IMR-90 (cell line): ENCODE measurements around the gene NAPG. TPM values are rescaled to one million over a fixed set of nuclear protein-coding genes. Genes with fewer than 3 reads are reported as not detected.
"Not testable (repeated sequence)": the region's sequence is repeated elsewhere in the genome, so short reads cannot be mapped to it uniquely, and the experiment has no call there.

ENCODE experiments used
- ATAC-seq: fragments of 200-7000 bp; cut with Tn5 transposase; 2 replicates; pipeline ENCODE4 v1.9.1; 2020; ENCODE audit warnings: low read depth, mild to moderate bottlenecking, moderate library complexity
- BruUV-seq: library from RNA; stranded (reverse); fragments of 400-500 nt; replicated peaks from 2 replicates; lab custom pipeline; 2021; lab: Mats Ljungman, UMichigan
- CTCF ChIA-PET: fragments of 300-600 bp; formaldehyde crosslinking; extraction: SDS; loops from one replicate; lab custom pipeline; 2021; ENCODE audit warnings: antibody characterized with exemption; lab: Yijun Ruan, JAX
- POLR2A ChIA-PET: fragments of 300-600 bp; sonication (Branson Sonifier 250); formaldehyde crosslinking; loops from one replicate; lab custom pipeline; 2022; ENCODE audit warnings: antibody characterized with exemption; ENCODE audit not compliant: unreplicated experiment; lab: Charles Lee
- DNase-seq: peaks from one replicate; pipeline ENCODE4 v3.0.0; 2013
- H2AFZ ChIP-seq: replicated peaks from 2 replicates; pipeline ENCODE3; 2013; ENCODE audit warnings: low read length, mild to moderate bottlenecking; ENCODE audit not compliant: poor library complexity
- H2AK5ac ChIP-seq: 2 replicates; pipeline ENCODE4 v1.6.1; 2013; ENCODE audit warnings: low read depth, low read length, inconsistent platforms
- H2AK9ac ChIP-seq: replicated peaks from 2 replicates; pipeline ENCODE3; 2013; ENCODE audit warnings: mild to moderate bottlenecking, low read depth, low read length, moderate library complexity; ENCODE audit not compliant: poor library complexity
- H2BK120ac ChIP-seq: 2 replicates; pipeline ENCODE4 v1.6.1; 2013; ENCODE audit warnings: low read depth, low read length, inconsistent platforms
- H2BK15ac ChIP-seq: 3 replicates; pipeline ENCODE4 v1.6.1; 2013; ENCODE audit warnings: low read depth, low read length, inconsistent platforms
- H2BK20ac ChIP-seq: 2 replicates; pipeline ENCODE4 v1.6.1; 2013; ENCODE audit warnings: low read depth, mild to moderate bottlenecking, inconsistent platforms, low read length, moderate library complexity
- H2BK5ac ChIP-seq: 2 replicates; pipeline ENCODE4 v1.6.1; 2013; ENCODE audit warnings: mild to moderate bottlenecking, low read depth, low read length, inconsistent platforms; ENCODE audit not compliant: poor library complexity, severe bottlenecking
- H3K14ac ChIP-seq: replicated peaks from 2 replicates; pipeline ENCODE4 v1.6.1; 2013; ENCODE audit warnings: low read depth, low read length, inconsistent platforms
- H3K18ac ChIP-seq: 2 replicates; pipeline ENCODE4 v1.6.1; 2013; ENCODE audit warnings: low read depth, low read length, control low read depth
- H3K23ac ChIP-seq: 2 replicates; pipeline ENCODE4 v1.6.1; 2013; ENCODE audit warnings: low read depth, low read length, inconsistent platforms
- H3K27ac ChIP-seq: 2 replicates; pipeline ENCODE4 v1.5.1; 2013; ENCODE audit warnings: mild to moderate bottlenecking, control low read depth, low read length; ENCODE audit not compliant: insufficient read depth
- H3K27me3 ChIP-seq: 2 replicates; pipeline ENCODE4 v1.6.1; 2013; ENCODE audit warnings: low read length; ENCODE audit not compliant: control insufficient read depth, insufficient read depth
- H3K36me3 ChIP-seq: 2 replicates; pipeline ENCODE4 v1.6.1; 2013; ENCODE audit warnings: low read length, mixed read lengths; ENCODE audit not compliant: control insufficient read depth, insufficient read depth
- H3K4ac ChIP-seq: 2 replicates; pipeline ENCODE4 v1.6.1; 2013; ENCODE audit warnings: low read depth, low read length, inconsistent platforms
- H3K4me1 ChIP-seq: 2 replicates; pipeline ENCODE4 v1.6.1; 2013; ENCODE audit warnings: low read length, mixed read lengths; ENCODE audit not compliant: control insufficient read depth, insufficient read depth
- H3K4me2 ChIP-seq: 2 replicates; pipeline ENCODE4 v1.6.1; 2013; ENCODE audit warnings: low read depth, mild to moderate bottlenecking, control low read depth, low read length, moderate library complexity
- H3K4me3 ChIP-seq: 2 replicates; pipeline ENCODE4 v1.5.1; 2013; ENCODE audit warnings: low read depth, mild to moderate bottlenecking, control low read depth, low read length, moderate library complexity; ENCODE audit not compliant: insufficient read depth
- H3K56ac ChIP-seq: 2 replicates; pipeline ENCODE4 v1.6.1; 2013; ENCODE audit warnings: low read length, inconsistent platforms; ENCODE audit not compliant: insufficient read depth; ENCODE audit errors: extremely low read depth
- H3K79me1 ChIP-seq, 2 experiments: 2 replicates each; pipeline ENCODE4 v1.6.1; 2013; ENCODE audit warnings: low read length in 2 of 2, inconsistent platforms in 1 of 2, low read depth in 1 of 2
- H3K9ac ChIP-seq: 2 replicates; pipeline ENCODE4 v1.6.1; 2013; ENCODE audit warnings: low read depth, low read length, control low read depth
- H3K9me1 ChIP-seq: 2 replicates; pipeline ENCODE4 v1.6.1; 2013; ENCODE audit warnings: low read length, inconsistent platforms; ENCODE audit not compliant: insufficient read depth
- H3K9me3 ChIP-seq: 2 replicates; pipeline ENCODE4 v1.6.1; 2013; ENCODE audit warnings: low read length; ENCODE audit not compliant: control insufficient read depth, insufficient read depth
- H4K20me1 ChIP-seq: 2 replicates; pipeline ENCODE4 v1.6.1; 2013; ENCODE audit warnings: low read length, inconsistent platforms; ENCODE audit not compliant: insufficient read depth
- H4K5ac ChIP-seq: 2 replicates; pipeline ENCODE4 v1.6.1; 2013; ENCODE audit warnings: mild to moderate bottlenecking, low read depth, low read length, control low read depth
- H4K8ac ChIP-seq, 2 experiments: 2 replicates each; pipeline ENCODE4 v1.6.1; 2013; ENCODE audit warnings: low read depth in 2 of 2, low read length in 2 of 2, control low read depth in 1 of 2, inconsistent platforms in 1 of 2
- H4K91ac ChIP-seq: 2 replicates; pipeline ENCODE4 v1.6.1; 2013; ENCODE audit warnings: low read depth, low read length, inconsistent platforms; ENCODE audit not compliant: insufficient read depth
- FOS ChIP-seq: fragments of 150-350 bp; IDR thresholded peaks from 2 replicates; pipeline ENCODE4 v1.6.1; 2016; ENCODE audit warnings: low read depth, low read length
- MAFK ChIP-seq: IDR thresholded peaks from 2 replicates; pipeline ENCODE4 v1.6.1; 2012; ENCODE audit warnings: low read depth, low read length, improper control_type of control experiment
- RFX5 ChIP-seq: IDR thresholded peaks from 2 replicates; pipeline ENCODE4 v1.8.0; 2012; ENCODE audit warnings: low read depth, mild to moderate bottlenecking, low read length, moderate library complexity
- WGBS, 2 experiments: methylation state at CpG; one replicate each; pipeline versions ENCODE4 v1.1.5 to v1.1.7; 2013; ENCODE audit warnings: missing lambda C conversion rate in 2 of 2; ENCODE audit not compliant: insufficient read length in 1 of 2; ENCODE audit errors: extremely low coverage in 2 of 2; 5-methylcytosine and 5-hydroxymethylcytosine counted together
- dilution Hi-C: fragments of 300-500 bp; cut with HindIII; formaldehyde crosslinking; loops from one replicate; pipeline ENCODE4 v1.14.3; 2018; ENCODE audit warnings: low sequenced_read_pairs; ENCODE audit not compliant: unreplicated experiment
- in situ Hi-C: fragments of 300-500 bp; cut with MboI; formaldehyde crosslinking; loops from 3 replicates; pipeline ENCODE4 v1.14.3; 2019; ENCODE audit warnings: low sequenced_read_pairs, inconsistent platforms, mixed read lengths
- intact Hi-C: fragments of 100-400 bp; cut with micrococcal nuclease; formaldehyde crosslinking; loops from 2 replicates; pipeline ENCODE4 v1.10.0; 2022
- polyA plus RNA-seq, 3 experiments: library from polyadenylated mRNA; depleted of rRNA; stranded (reverse); fragments of >200 nt; gene quantifications; 2 replicates each; pipeline ENCODE4 v1.2.3, GENCODE V29; 2012; ENCODE audit warnings: low replicate concordance in 1 of 3
- total RNA-seq: library from RNA; depleted of rRNA; stranded (reverse); fragments of >200 nt; gene quantifications from 2 replicates; pipeline ENCODE4 v1.2.3, GENCODE V29; 2012

NAPG gene
- total and polyA plus RNA-seq, 2 of the 4 experiments (the other 2 are of a cell fraction) = 13.0 to 32.8 TPM

GRCh38 chr18:10566390-10566789, 40.6 kb downstream of the NAPG start:
- Histone ChIP-seq H3K14ac (no peak overlapping the region; the same call in 1 of the 2 replicates), H4K20me1 (no peaks in the 10 kb centered on the region), H2AK9ac (no peak overlapping the region), H2AK5ac (no peak overlapping the region), H3K4me2 (no peak overlapping the region), H4K8ac (no peak overlapping the region), H3K27me3 (no peaks in the 10 kb centered on the region), H3K56ac (no peak overlapping the region), H3K4ac (no peak overlapping the region), H2BK15ac (no peak overlapping the region), H3K79me1 (no peaks in the 10 kb centered on the region), H4K91ac (no peak overlapping the region), H3K23ac (no peak overlapping the region), H3K9me1 (0 out of 2 replicates have a peak, but pooled peaks cover 5% of the 10 kb centered on the region), H2BK5ac (no peak overlapping the region), H4K5ac (no peak overlapping the region), H3K4me1 (peaks cover 6% of the 10 kb centered on the region; the same call in 1 of the 2 replicates), H3K18ac (no peak overlapping the region), H3K4me3 (no peak overlapping the region), H3K27ac (no peak overlapping the region), H3K9me3 (no peaks in the 10 kb centered on the region), H2AFZ (no peak overlapping the region), H2BK20ac (no peak overlapping the region), H3K9ac (no peak overlapping the region), H3K36me3 (no peaks in the 10 kb centered on the region), H2BK120ac (no peak overlapping the region)
- DNase-seq (no peak), ATAC-seq (no peak)
- no CpG with 5 or more reads among the region's 3 CpGs for WGBS, 2 experiments
- TF ChIP-seq MAFK (no peak), FOS (no peak), RFX5 (no peak)
- POLR2A ChIA-PET = no interaction called here
- dilution Hi-C loops (no loop called here), in situ Hi-C loops (no loop called here), intact Hi-C loops (loop anchor here (10.0 kb wide), 1 partner anchor 98 kb away; no protein-coding TSS in a partner anchor)
- no TSS peak for BruUV-seq
- CTCF ChIA-PET = interaction anchor here (0.6 kb wide), 1 partner anchor 35 kb away, joined by 3 read pairs; no protein-coding TSS in a partner anchor

GRCh38 chr18:10569941-10570340, 44.1 kb downstream of the NAPG start:
- H2BK5ac ChIP-seq, H4K20me1 ChIP-seq, H2AK5ac ChIP-seq, H3K56ac ChIP-seq, H3K9ac ChIP-seq, H2BK15ac ChIP-seq, H3K4me3 ChIP-seq, H2BK120ac ChIP-seq, H4K91ac ChIP-seq, H3K18ac ChIP-seq, H3K23ac ChIP-seq, H3K4me1 ChIP-seq, H4K8ac ChIP-seq, H3K27ac ChIP-seq, H3K27me3 ChIP-seq, H2AK9ac ChIP-seq, in situ Hi-C loops, H3K9me3 ChIP-seq, H2BK20ac ChIP-seq, H3K36me3 ChIP-seq, H3K4ac ChIP-seq, H3K79me1 ChIP-seq, H3K14ac ChIP-seq, H3K4me2 ChIP-seq, H4K5ac ChIP-seq, H2AFZ ChIP-seq, dilution Hi-C loops, ATAC-seq, BruUV-seq, DNase-seq, POLR2A ChIA-PET, H3K9me1 ChIP-seq: not testable (repeated sequence)
- intact Hi-C loops = loop anchor here (10.0 kb wide), 1 partner anchor 95 kb away; no protein-coding TSS in a partner anchor
- CTCF ChIA-PET = interaction anchor here (0.9 kb wide), 1 partner anchor 9 kb away, joined by 3 read pairs; no protein-coding TSS in a partner anchor
- WGBS, 2 experiments = no CpG with 5 or more reads among the region's 5 CpGs
